Hypothalamus (tissue), 51 donors: ENCODE data around the gene FTSJ1.
"Not testable (repeated sequence)": the region's sequence is repeated elsewhere in the genome, so short reads cannot be mapped to it uniquely, and the experiment has no call there.

Source experiments
- DNase-seq, 51 donors: peaks; one replicate each; lab custom pipeline; 2025; lab: John Stamatoyannopoulos, UW

Gene FTSJ1

DNA sequence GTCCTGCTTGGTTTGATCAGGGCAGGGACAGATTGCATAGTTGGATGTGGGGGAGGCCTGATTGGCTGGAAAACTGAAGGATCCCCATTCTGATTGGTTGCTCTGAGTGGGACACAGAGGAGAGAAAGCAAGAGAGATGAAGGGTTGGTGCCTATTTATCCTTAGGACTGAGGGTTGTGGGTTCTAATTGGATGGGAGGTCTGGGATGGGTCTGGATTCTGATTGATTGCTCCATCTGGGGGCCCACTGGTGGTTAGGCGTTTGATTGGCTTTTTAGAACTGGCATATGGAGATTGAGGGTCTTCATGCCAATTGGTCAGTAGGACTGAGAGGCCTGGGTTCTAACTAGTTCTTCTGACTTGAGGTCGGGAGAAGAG is 45.0 kb downstream of the FTSJ1 start:
- peak in 7 of 51 donors; percentile 0 to 56 (median 11) for DNase-seq

DNA sequence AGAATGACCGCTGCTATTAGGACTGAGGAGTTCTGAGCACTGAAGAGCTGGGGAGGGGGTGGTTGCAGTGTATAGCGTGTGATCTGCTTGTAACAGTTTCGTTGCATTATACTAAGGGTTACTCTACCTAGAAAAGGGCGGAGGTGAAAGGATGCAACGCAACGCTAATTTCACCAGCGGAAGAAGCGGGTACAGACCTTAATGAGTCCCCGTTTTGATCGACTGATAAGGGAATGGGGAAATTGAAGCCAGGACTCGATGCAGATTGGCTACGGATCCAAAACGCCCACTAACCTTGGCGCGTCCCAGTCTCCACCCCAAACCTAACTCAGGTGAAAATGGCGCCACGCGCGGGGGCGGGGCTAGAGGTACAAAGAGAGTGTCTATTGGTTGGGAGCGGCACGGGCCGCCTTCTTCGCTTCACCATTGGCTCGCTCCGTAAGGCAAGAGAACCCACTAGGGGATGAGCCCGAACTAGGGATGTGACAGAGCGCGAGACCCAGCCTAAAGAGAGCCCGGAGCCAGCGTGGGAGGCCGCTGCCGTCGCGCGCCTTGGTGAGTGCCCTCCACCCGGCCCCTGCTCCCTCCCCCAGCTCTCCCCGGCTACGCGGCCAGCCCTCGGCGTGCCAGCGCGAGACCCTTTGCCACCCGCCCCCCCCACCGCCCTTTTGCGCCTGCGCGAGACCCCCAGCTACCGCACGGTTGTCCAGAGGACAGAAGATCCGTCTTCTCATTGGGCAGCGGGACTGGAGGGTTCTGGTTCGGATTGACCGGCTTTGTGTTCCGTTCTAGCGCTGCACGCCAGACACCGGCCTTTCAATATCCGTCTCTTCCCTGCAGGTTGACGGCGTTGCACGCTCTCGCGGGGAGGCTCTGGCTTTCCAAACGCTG is 45.6 kb downstream of the FTSJ1 start, which contains the start of gene EBP:
EBP (plus strand) TSS at position 456 of the 891 bp plus-strand sequence. CDS start 1,964 bp downstream, outside the sequence.
- DNase-seq = peak in 49 of 51 donors; percentile 17 to 86 (median 63)

- DNase-seq = no peak
Observed at GRCh38 chrX:48522291-48522690, 46.3 kb downstream of the FTSJ1 start.

DNA sequence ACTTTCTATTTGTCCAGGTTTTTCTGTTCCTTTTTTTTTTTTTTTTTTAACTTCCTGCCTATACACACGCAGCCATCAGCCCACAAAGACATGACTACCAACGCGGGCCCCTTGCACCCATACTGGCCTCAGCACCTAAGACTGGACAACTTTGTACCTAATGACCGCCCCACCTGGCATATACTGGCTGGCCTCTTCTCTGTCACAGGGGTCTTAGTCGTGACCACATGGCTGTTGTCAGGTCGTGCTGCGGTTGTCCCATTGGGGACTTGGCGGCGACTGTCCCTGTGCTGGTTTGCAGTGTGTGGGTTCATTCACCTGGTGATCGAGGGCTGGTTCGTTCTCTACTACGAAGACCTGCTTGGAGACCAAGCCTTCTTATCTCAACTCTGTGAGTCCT is 47.7 kb downstream of the FTSJ1 start:
- DNase-seq = no peak

DNA sequence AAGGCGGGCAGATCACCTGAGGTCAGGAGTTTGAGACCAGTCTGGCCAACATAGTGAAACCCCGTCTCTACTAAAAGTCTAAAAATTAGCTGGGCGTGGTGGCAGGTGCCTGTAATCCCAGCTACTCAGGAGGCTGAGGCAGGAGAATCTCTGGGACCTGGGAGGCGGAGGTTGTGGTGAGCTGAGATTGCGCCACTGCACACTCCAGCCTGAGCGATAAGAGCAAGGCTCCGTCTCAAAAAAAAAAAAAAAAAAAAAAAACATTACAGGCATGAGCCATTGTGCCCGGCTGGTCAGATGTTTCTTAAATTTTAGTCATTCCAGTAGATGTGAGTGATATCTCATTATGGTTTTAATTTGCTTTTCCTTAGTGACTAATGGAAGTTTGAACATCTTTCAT is 49.9 kb downstream of the FTSJ1 start:
- not testable (repeated sequence) for DNase-seq

GRCh38 chrX:48530736-48531135 is 54.7 kb downstream of the FTSJ1 start:
- DNase-seq = no peak

DNA sequence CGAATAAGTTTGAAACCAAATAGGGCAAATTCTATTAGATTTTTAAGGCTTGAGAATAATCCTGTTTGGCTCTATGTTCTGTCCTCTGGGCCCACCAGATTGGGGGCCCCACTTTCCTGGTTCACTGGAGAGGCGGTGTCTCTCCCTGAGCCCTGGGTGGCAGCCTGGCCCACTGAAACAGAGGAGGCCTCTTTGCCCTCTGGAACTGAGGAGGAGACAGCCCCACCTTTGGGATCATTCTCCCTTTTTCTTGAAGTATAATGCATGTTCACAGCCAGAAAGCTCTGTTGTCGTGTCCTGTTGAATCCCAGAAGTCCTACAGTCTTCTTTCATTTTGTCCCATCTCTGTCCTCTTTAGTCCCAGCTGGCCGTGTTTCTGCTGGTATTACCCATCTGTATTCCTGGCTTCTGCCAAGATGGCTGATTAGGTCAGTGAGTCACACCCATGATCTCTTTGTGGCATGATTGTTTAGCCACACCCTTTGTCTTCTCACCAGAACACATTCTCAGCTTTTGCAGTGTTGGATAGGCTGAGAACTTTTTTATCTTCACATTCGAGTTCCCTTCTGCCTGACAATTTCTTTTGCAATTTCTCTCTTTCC is 55.5 kb downstream of the FTSJ1 start:
- DNase-seq = no peak

- DNase-seq = no peak
Observed at GRCh38 chrX:48532161-48532560, 56.2 kb downstream of the FTSJ1 start.

GRCh38 chrX:48533165-48533564 is 57.2 kb downstream of the FTSJ1 start:
- no peak for DNase-seq
